Vagina (tissue), 2 donors: ENCODE data around the gene FRS3.

Source experiments
- POLR2A ChIP-seq, 2 donors: fragments of 450-650 bp; IDR thresholded peaks; one replicate each; pipeline ENCODE4 v1.6.1; 2017; ENCODE audit warnings: antibody characterized with exemption in 2 of 2, mild to moderate bottlenecking in 2 of 2, moderate library complexity in 2 of 2
- POLR2AphosphoS5 ChIP-seq, 2 donors: sonication (generic); formaldehyde crosslinking; IDR thresholded peaks; one replicate each; pipeline ENCODE4 v1.9.0; 2017; ENCODE audit warnings: antibody characterized with exemption in 2 of 2, mild to moderate bottlenecking in 2 of 2, low read depth in 1 of 2; ENCODE audit not compliant: insufficient read depth in 1 of 2
- TF ChIP-seq, protein P1 (sequence below), 3 experiments: fragments of 450-650 bp in 2 of 3; fragments of 200-600 bp in 1 of 3; sonication (generic) in 1 of 3; IDR thresholded peaks; one replicate each; pipeline ENCODE4 v1.5.1; 2017 to 2019; ENCODE audit warnings: antibody characterized with exemption in 3 of 3, mild to moderate bottlenecking in 2 of 3, moderate library complexity in 2 of 3

- TF ChIP-seq, protein P1, sequence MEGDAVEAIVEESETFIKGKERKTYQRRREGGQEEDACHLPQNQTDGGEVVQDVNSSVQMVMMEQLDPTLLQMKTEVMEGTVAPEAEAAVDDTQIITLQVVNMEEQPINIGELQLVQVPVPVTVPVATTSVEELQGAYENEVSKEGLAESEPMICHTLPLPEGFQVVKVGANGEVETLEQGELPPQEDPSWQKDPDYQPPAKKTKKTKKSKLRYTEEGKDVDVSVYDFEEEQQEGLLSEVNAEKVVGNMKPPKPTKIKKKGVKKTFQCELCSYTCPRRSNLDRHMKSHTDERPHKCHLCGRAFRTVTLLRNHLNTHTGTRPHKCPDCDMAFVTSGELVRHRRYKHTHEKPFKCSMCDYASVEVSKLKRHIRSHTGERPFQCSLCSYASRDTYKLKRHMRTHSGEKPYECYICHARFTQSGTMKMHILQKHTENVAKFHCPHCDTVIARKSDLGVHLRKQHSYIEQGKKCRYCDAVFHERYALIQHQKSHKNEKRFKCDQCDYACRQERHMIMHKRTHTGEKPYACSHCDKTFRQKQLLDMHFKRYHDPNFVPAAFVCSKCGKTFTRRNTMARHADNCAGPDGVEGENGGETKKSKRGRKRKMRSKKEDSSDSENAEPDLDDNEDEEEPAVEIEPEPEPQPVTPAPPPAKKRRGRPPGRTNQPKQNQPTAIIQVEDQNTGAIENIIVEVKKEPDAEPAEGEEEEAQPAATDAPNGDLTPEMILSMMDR (IDR thresholded peaks at IDR 0.05) = no peak
- TF ChIP-seq POLR2A (IDR thresholded peaks at IDR 0.05) (no peak), POLR2AphosphoS5 (IDR thresholded peaks at IDR 0.05; ENCODE audit: insufficient read depth in 1 of 2, low read depth in 1 of 2) (no peak)
Measured at GRCh38 chr6:41722969-41723529, 56.7 kb downstream of the FRS3 start.
